Ovary (tissue), 3 donors: ENCODE data around the gene ZNF639.

Experiments used
- CTCF ChIP-seq, 3 donors: fragments of 450-650 bp in 2 of 3; fragments of 200-600 bp in 1 of 3; IDR thresholded peaks; one replicate each; pipeline versions ENCODE4 v1.5.1 to v1.8.0; 2016 to 2022; ENCODE audit warnings: antibody characterized with exemption in 3 of 3, mild to moderate bottlenecking in 1 of 3
- POLR2A ChIP-seq: fragments of 450-650 bp; IDR thresholded peaks from one replicate; pipeline ENCODE4 v1.6.1; 2017; ENCODE audit warnings: antibody characterized with exemption, mild to moderate bottlenecking, moderate library complexity
- donor health status: DM: no; HTN: no; CAD: no.

- TF ChIP-seq CTCF (IDR thresholded peaks at IDR 0.05) (no peak), POLR2A (no peak)
Observed at GRCh38 chr3:179281825-179282224, 41.0 kb upstream of the ZNF639 start.
